GM18868 (cell line): ENCODE results near the gene HLA-E.
"Not testable (repeated sequence)": the region's sequence is repeated elsewhere in the genome, so short reads cannot be mapped to it uniquely, and the experiment has no call there.

Experiments used
- ATAC-seq: cut with Tn5 transposase; IDR thresholded peaks from one replicate; pipeline ENCODE4 v1.9.1; 2021; ENCODE audit warnings: mild to moderate bottlenecking, moderate library complexity; ENCODE audit not compliant: unreplicated experiment

The HLA-E gene

DNA sequence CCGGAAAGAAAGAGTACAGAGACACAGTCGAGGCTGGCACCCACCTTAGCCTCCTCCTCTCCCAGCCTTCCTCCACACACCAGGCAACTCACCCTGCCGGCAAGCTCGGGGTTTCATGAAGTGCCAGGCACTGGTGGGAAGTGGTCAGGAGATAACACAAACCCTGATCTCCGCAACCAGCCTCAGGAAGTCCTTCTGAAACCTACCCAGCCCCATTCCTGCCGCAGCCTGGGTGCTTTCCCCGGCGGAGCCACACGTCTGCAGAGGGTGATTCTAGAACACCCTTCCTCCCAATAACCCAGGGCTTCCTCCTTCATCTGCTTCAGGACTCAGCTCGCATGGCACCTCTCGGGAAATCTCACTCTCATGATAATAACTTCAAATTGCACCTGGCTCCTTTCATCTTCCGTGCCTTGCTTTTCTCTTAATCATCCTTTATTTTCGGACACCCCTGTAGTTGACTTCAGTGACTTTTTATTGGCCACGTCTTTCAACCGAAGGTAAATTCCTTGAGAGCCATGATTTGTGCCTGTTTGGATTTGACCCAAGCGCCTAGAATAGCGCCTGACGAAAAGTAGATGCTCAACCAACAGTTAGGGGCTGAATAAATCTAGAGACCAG lies 8.7 kb upstream of the HLA-E start:
- ATAC-seq = no peak

DNA sequence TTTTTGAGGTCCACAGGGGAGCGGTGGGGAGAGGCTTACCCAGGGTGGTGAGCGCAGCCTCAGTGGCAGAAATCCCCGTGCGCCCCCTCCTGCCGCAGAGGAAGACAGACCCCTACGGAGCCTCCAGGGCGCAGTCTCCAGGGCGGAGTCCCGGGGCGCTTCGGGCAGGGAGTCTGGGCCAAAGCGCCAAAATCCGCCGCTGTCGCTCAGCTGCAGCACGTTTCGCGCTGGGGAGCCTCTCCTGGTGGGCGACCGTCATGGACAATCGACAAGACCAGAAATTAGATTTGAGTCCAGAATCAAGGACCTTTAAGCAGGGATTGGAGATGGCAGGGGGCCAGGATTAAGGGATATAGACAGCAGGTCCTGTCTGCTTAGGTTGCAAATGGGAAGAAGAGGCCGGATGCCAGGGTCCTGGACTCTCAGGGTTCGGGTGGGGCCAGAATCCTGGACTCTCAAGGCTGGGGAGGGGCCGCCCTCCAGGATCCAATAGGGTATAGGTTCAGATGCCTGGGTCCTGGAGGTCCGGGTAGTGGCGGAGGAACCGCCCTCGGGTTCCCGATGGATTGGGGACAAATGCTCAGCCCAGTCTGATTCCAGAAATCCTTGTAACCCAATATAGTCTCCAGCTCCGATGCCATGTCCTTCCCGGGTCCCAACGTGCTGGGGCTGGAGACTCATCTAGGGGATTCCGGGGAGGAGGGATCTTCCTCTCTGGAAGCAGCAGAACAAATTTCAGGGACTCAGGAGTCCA lies 7.9 kb upstream of the HLA-E start:
- no peak for ATAC-seq

DNA sequence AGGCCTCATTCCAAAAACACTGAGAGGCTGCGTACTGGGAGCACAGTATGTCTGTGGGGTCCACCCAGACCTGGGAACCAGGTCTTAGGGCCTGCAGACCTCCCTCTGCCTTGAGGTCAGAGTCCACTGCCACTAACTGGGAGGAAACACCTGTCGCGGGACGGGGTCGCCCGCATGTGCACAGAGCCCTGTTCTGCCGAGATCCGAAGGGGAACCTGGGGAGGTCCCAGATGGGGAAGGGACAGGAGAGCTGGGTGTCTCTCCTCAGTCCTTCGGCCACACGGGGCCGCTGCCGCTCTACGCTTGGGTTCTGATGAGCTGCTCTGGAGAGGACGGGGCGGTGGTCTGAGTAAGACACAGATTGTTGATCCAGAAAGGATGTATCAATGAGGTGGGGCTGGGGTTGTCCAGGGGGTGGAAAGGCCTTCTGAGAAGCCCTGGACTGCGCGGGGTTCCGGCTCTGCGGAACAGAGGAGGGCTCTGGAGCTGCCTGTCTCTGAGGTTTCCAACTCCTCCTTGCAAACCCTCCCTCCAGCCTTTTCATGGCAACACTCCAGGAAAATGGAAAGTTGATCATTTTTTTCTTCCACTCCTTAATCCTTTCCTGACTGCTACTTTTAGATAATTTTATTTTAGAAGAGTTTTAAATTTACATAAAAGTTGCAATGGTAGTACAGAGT lies 7.2 kb upstream of the HLA-E start:
- ATAC-seq = peak; percentile 53

DNA sequence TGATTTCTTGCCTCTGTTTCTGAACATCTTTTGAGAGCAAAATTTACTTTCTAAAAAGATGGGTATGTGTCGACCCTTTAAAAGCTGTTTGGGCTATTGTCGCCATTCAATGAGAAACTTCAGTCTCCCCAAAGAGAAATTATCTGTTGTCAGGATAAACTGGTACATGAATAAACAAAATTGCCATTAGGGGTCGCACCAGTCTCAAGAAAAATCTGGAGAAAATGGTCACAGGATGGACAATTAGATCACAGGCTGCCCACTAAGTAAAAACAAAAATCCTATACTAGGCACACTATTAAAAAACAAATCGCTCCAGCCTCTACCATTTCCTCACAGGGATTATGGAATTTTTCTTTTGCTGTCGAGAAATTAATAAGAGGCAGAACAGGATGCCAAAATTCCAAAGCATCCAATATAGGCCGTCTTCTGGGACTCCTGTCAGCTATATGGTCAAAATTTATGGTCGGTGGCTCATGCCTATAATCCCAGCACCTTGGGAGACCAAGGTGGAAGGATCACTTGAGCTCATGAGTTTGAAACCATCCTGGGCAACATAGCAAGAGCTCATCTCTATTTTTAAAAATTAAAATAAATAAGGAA lies 5.5 kb upstream of the HLA-E start:
- no peak for ATAC-seq

DNA sequence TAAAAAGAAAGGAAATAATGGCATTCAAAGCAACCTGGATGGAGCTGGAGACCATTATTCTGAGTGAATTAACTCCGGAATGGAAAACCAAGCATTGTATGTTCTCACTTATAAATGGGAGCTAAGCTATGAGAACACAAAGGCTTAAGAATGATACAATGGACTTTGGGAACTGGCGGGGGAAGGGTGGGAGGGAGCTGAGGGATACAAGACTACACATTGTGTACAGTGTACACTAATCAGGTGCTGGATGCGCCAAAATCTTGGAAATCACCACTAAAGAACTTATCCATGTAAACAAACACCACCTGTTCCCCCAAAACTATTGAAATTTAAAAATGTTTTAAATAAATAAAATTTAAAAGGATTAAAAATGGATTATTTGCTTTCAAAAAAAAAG lies 4.1 kb upstream of the HLA-E start:
- ATAC-seq = no peak

DNA sequence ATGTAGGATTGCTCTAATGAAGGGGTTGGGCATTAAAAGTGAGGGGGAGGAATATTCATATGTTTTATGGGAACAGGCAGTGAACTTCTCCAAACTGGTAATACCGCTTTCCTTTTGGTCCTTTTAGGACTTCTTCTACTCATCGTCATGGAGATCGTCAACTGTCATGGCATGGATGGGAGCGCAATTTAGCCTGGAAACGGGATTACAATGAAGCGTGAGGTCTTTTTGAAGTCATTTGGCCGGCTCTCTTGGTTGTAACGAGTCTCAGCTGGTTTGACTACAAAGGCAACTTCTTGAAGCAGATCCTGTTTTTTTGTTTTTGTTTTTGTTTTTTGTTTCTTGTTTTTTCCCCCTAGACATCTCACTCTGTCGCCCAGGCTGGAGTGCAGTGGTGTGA lies 1.4 kb upstream of the HLA-E start:
- no peak for ATAC-seq

DNA sequence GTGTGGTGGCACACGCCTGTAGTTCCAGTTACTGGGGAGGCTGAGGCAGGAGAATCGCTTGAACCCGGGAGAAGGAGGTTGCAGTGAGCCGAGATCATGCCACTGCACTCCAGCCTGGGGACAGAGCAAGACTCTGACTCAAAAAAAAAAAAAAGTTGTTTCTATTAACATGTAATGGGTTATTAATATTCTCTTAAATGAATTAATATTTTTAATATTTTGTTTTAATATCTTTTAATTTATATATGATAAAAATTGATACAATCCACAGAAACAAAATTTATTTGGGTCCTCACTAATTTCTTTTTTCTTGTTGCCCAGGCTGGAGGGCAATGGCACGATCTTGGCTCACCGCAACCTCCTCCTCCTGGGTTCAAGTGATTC lies 620 bp upstream of the HLA-E start:
- not testable (repeated sequence) for ATAC-seq

DNA sequence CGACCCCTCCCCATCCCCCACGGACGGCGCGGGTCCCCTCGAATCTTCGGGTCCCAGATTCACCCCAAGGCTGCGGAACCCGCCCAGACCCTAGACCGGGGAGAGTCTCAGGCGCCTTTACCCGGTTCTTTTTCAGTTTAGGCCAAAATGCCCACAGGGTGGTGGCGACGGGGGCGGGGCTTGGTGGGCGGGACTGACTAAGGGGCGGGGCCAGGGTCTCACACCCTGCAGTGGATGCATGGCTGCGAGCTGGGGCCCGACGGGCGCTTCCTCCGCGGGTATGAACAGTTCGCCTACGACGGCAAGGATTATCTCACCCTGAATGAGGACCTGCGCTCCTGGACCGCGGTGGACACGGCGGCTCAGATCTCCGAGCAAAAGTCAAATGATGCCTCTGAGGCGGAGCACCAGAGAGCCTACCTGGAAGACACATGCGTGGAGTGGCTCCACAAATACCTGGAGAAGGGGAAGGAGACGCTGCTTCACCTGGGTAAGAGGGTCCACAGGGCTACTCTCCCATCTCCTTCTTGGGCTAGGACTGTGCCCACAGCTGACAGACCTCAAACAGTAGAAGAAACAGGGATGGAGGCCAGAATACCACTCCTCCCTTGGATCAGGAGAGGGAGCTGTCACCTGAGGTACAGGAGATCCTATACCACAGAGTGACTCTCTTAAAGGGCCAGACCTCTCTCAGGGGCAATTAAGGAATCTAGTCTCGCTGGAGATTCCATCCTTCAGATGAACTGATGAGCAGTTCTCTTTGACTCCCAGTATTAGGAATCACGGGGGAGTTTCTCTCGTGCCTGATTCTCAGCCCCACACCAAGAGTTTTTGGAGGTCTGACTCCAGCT lies 942 bp downstream of the HLA-E start:
- ATAC-seq = no peak

DNA sequence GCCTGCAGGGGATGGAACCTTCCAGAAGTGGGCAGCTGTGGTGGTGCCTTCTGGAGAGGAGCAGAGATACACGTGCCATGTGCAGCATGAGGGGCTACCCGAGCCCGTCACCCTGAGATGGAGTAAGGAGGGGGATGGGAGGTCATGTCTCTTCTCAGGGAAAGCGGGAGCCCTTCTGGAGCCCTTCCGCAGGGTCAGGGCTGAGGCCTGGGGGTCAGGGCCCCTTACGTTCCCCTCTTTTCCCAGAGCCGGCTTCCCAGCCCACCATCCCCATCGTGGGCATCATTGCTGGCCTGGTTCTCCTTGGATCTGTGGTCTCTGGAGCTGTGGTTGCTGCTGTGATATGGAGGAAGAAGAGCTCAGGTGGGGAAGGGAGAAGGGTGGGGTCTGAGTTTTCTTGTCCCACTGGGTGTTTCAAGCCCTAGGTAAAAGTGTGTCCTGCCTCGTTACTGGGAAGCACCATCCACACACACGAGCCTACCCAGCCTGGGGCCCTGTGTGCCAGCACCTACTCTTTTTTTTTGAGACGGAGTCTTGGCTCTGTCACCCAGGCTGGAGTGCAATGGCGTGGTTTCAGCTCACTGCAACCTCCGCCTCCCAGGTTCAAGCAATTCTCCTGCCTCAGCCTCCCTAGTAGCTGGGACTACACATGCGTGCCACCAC lies 2.1 kb downstream of the HLA-E start:
- not testable (repeated sequence) for ATAC-seq

DNA sequence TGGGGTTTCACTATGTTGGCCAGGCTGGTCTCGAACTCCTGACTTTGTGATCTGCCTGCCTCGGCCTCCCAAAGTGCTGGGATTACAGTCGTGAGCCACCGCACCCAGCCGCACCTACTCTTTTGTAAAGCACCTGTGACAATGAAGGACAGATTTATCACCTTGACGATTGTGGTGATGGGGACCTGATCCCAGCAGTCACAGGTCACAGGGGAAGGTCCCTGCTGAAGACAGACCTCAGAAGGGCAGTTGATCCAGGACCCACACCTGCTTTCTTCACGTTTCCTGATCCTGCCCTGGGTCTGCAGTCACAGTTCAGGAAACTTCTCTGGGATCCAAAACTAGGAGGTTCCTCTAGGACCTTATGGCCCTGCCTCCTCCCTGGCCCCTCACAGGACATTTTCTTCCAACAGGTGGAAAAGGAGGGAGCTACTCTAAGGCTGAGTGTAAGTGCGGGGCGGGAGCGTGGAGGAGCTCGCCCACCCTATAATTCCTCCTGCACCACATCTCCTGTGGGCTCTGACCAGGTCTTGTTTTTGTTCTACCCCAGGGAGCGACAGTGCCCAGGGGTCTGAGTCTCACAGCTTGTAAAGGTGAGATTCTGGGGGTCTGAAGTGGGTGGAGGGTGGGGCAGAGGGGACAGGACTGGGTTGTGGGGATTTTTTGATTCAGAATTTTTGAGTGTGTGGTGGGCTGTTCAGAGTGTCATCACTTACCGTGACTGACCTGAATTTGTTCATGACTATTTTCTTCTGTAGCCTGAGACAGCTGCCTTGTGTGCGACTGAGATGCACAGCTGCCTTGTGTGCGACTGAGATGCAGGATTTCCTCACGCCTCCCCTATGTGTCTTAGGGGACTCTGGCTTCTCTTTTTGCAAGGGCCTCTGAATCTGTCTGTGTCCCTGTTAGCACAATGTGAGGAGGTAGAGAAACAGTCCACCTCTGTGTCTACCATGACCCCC lies 3.0 kb downstream of the HLA-E start:
- no peak for ATAC-seq

DNA sequence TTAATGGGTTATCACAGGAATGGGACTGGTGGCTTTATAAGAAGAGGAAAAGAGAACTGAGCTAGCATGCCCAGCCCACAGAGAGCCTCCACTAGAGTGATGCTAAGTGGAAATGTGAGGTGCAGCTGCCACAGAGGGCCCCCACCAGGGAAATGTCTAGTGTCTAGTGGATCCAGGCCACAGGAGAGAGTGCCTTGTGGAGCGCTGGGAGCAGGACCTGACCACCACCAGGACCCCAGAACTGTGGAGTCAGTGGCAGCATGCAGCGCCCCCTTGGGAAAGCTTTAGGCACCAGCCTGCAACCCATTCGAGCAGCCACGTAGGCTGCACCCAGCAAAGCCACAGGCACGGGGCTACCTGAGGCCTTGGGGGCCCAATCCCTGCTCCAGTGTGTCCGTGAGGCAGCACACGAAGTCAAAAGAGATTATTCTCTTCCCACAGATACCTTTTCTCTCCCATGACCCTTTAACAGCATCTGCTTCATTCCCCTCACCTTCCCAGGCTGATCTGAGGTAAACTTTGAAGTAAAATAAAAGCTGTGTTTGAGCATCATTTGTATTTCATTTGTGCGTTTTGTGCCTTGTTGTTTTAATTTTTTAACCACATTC lies 4.4 kb downstream of the HLA-E start:
- ATAC-seq = no peak

DNA sequence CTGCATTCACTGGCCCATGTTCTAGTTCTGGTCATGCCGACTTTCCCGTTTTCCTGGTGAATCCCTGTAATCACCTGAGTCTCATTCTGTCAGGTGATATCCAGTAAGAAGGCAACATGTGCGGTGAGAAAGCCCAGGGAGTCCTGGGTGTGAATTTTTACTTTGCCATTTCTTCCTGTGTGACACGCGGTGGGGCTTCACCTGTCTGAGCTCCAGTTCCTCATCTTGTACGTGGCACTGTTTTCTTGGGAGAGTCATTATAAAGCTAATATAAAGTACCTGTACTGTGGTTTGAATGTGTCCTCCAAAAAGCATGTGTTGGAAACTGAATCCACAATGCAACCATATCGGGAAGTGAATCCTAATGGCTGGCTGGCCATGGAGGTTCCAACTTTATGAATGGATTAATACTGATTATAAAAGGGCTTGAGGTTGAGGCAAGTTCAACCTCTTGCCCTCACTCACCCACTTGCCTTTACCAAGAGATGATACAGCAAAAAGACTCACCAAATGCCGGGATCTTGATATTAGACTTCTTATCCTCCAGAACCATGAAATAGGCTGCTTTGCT lies 5.1 kb downstream of the HLA-E start:
- ATAC-seq = no peak

DNA sequence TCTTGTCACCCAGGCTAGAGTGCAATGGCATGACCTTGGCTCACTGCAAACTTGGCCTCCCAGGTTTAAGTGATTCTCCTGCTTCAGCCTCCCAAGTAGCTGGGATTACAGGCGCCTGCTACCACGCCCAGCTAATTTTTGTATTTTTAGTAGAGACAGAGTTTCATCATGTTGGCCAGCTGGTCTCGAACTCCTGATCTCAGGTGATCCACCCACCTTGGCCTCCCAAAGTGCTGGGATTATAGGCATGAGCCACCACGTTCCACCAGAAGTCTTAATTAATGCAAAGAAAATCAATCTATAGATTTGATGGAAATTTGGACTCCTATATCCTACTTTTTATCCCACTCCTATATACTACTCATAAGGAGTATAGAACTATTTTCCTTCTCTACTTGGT lies 5.8 kb downstream of the HLA-E start:
- ATAC-seq = not testable (repeated sequence)

DNA sequence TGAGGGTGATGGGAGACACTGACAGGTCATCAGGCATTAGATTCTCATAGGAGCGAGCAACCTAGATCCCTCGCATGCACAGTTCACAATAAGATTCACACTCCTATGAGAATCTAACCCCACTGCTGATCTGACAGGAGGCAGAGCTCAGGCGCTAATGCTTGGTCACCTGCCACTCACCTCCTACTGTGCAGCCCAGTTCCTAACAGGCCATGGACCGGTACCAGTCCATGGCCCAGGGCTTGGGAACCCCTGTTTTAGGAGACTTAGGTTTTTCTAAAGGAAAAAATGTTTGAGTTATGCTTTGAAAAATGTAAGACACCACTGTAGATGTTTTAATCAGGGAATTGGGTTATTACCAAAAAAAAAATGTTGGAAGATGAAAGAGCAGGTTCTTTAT lies 6.7 kb downstream of the HLA-E start:
- no peak for ATAC-seq

DNA sequence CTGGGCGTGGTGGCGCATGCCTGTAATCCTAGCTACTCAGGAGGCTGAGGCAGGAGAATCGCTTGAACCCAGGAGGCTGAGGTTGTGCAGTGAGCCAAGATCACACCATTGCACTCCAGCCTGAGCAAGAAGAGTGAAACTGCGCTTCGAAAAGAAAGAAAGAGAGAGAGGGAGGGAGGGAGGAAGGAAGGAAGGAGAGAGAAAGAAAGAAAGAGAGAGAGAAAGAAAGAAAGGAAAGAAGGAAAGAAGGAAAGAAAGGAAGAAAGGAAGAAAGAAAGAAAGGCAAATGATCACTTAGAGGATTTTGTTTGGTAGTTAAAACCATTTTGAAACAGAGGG lies 7.9 kb downstream of the HLA-E start:
- not testable (repeated sequence) for ATAC-seq

DNA sequence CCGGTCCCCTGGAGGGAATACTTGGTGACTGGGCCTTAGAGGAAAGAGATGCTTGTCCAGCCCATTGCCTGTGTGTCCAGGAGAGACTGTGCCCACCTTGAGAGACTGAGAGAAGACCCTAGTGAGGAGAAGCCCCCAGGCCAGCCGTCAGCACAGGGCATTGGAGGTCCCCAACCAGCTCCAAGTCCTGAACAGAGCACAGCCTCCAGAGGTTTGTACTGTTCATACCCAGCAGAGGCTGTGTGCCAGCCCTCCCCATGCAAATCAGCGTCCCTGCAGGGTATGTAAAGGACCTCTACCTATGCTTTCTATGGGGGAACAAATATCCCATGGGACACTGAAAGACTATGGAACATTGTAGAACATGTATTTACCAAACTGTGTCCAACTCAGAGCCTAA lies 8.4 kb downstream of the HLA-E start:
- ATAC-seq = no peak

DNA sequence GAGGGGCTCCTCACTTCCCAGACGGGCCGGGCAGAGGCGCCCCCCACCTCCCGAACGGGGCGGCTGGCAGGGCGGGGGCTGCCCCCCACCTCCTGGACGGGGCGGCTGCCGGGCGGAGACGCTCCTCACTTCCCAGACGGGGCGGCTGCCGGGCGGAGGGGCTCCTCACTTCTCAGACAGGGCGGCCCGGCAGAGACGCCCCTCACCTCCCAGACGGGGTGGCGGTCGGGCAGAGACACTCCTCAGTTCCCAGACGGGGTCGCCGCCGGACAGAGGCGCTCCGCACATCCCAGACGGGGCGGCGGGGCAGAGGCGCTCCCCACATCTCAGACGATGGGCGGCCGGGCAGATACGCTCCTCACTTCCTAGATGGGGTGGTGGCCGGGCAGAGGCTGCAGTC lies 9.4 kb downstream of the HLA-E start:
- not testable (repeated sequence) for ATAC-seq
